HL-60 (cell line): ENCODE measurements around the gene VSX1.

Experiments used
- DNase-seq, 2 experiments: peaks; one replicate each; pipeline ENCODE4 v3.0.0-alpha.2; 2010 to 2020; ENCODE audit warnings: low read depth in 1 of 2, low spot score in 1 of 2
- H3K27ac ChIP-seq: fragments of 250-450 bp; sonication (Bioruptor Pico); replicated peaks from 2 replicates; pipeline ENCODE4 v1.5.1; 2020; ENCODE audit warnings: mild to moderate bottlenecking, moderate library complexity
- H3K27me3 ChIP-seq: fragments of 250-450 bp; sonication (Bioruptor Pico); 2 replicates; pipeline ENCODE4 v1.5.1; 2021; ENCODE audit warnings: mild to moderate bottlenecking, moderate library complexity; ENCODE audit not compliant: insufficient read depth, poor library complexity, severe bottlenecking
- H3K4me3 ChIP-seq: replicated peaks from 2 replicates; pipeline ENCODE4 v1.5.1; 2011; ENCODE audit warnings: mild to moderate bottlenecking, control low read depth, low read length; ENCODE audit not compliant: insufficient read depth
- CTCF ChIP-seq: IDR thresholded peaks from one replicate; pipeline ENCODE4 v1.5.1; 2011; ENCODE audit warnings: low read length, control low read depth, inconsistent platforms; ENCODE audit not compliant: insufficient read depth
- GABPA ChIP-seq: IDR thresholded peaks from 2 replicates; pipeline ENCODE4 v1.6.1; 2012; ENCODE audit warnings: low read depth
- POLR2AphosphoS5 ChIP-seq: IDR thresholded peaks from 2 replicates; pipeline ENCODE4 v1.6.1; 2012; ENCODE audit warnings: low read depth
- REST ChIP-seq: IDR thresholded peaks from 2 replicates; pipeline ENCODE4 v1.6.1; 2012; ENCODE audit warnings: low read depth; ENCODE audit not compliant: insufficient replicate concordance
- SPI1 ChIP-seq: IDR thresholded peaks from 2 replicates; pipeline ENCODE4 v1.6.1; 2012; ENCODE audit warnings: low read depth, mild to moderate bottlenecking, borderline replicate concordance

VSX1 gene

GRCh38 chr20:25125636-25126035 lies 43.7 kb upstream of the VSX1 start:
- no peak for DNase-seq
- no peak overlapping the region for H3K4me3 ChIP-seq

GRCh38 chr20:25120920-25121319 lies 39.0 kb upstream of the VSX1 start:
- H3K4me3 ChIP-seq, result no peak overlapping the region
- TF ChIP-seq GABPA (no peak), CTCF (no peak), REST (no peak), SPI1 (no peak), POLR2AphosphoS5 (no peak)
- peaks cover 14% of the 10 kb centered on the region for H3K27me3 ChIP-seq
- no peak overlapping the region for H3K27ac ChIP-seq
- no peak for DNase-seq

More at GRCh38 chr20:25125636-25126035, 43.7 kb upstream of the VSX1 start:
- Histone ChIP-seq H3K27ac (no peak overlapping the region), H3K27me3 (peaks cover 8% of the 10 kb centered on the region)
- TF ChIP-seq CTCF, result no peak
- no peak for TF ChIP-seq REST
- no peak for TF ChIP-seq GABPA
- TF ChIP-seq POLR2AphosphoS5, result no peak
- TF ChIP-seq SPI1, result no peak

- H3K27me3 ChIP-seq, result peaks cover 14% of the 10 kb centered on the region
- TF ChIP-seq SPI1 (no peak), REST (no peak), POLR2AphosphoS5 (no peak), GABPA (no peak), CTCF (no peak)
- H3K27ac ChIP-seq, result no peak overlapping the region
Measured at GRCh38 chr20:25120457-25120856, 38.5 kb upstream of the VSX1 start.

More at GRCh38 chr20:25120457-25120856, 38.5 kb upstream of the VSX1 start:
- no peak overlapping the region for H3K4me3 ChIP-seq
- DNase-seq, result no peak
